Mesenchymal stem cell (in vitro differentiated cells and primary cell): ENCODE data around the gene VIPR2.

Experiments
- DNase-seq: peaks from one replicate; pipeline ENCODE4 v3.0.0-alpha.2; 2013
- H2AFZ ChIP-seq: one replicate; pipeline ENCODE4 v1.6.1; 2013; ENCODE audit warnings: low read depth, mild to moderate bottlenecking, control low read depth, inconsistent platforms, low read length, moderate library complexity
- H2AK5ac ChIP-seq: 2 replicates; pipeline ENCODE4 v1.6.1; 2013; ENCODE audit warnings: low read length, moderate library complexity, mild to moderate bottlenecking, inconsistent platforms; ENCODE audit not compliant: severe bottlenecking
- H2BK120ac ChIP-seq: one replicate; pipeline ENCODE4 v1.6.1; 2013; ENCODE audit warnings: low read depth, mild to moderate bottlenecking, inconsistent platforms, low read length, moderate library complexity
- H2BK12ac ChIP-seq, 2 experiments: one replicate each; pipeline ENCODE4 v1.6.1; 2013; ENCODE audit warnings: inconsistent platforms in 2 of 2, low read length in 2 of 2, mild to moderate bottlenecking in 2 of 2, moderate library complexity in 2 of 2, control low read depth in 1 of 2
- H2BK15ac ChIP-seq: one replicate; pipeline ENCODE4 v1.6.1; 2013; ENCODE audit warnings: mild to moderate bottlenecking, low read depth, inconsistent platforms; ENCODE audit not compliant: poor library complexity, severe bottlenecking
- H2BK5ac ChIP-seq: 2 replicates; pipeline ENCODE4 v1.6.1; 2013; ENCODE audit warnings: low read depth, mild to moderate bottlenecking, low read length, control low read depth, inconsistent platforms; ENCODE audit not compliant: poor library complexity, severe bottlenecking
- H3K14ac ChIP-seq, 2 experiments: one replicate each; pipeline ENCODE4 v1.6.1; 2013; ENCODE audit warnings: inconsistent platforms in 2 of 2, low read length in 2 of 2, control low read depth in 1 of 2, mild to moderate bottlenecking in 1 of 2, moderate library complexity in 1 of 2
- H3K18ac ChIP-seq, 2 experiments: one replicate each; pipeline ENCODE4 v1.6.1; 2013; ENCODE audit warnings: inconsistent platforms in 2 of 2, low read length in 2 of 2, control low read depth in 1 of 2, low read depth in 1 of 2, mild to moderate bottlenecking in 1 of 2
- H3K23ac ChIP-seq, 2 experiments: one replicate each; pipeline ENCODE4 v1.6.1; 2013; ENCODE audit warnings: inconsistent platforms in 2 of 2, low read length in 2 of 2, mild to moderate bottlenecking in 2 of 2, moderate library complexity in 2 of 2, control low read depth in 1 of 2
- H3K27ac ChIP-seq: 2 replicates; pipeline ENCODE4 v1.5.1; 2013; ENCODE audit warnings: mild to moderate bottlenecking, moderate library complexity, low read length, control low read depth, inconsistent platforms; ENCODE audit not compliant: poor library complexity, severe bottlenecking
- H3K27me3 ChIP-seq, 2 experiments: 2 replicates each; pipeline versions ENCODE4 v1.6.1 to v1.7.0; 2013; ENCODE audit warnings: low read length in 2 of 2, mild to moderate bottlenecking in 2 of 2, moderate library complexity in 2 of 2, control low read depth in 1 of 2, inconsistent platforms in 1 of 2; ENCODE audit not compliant: control insufficient read depth in 1 of 2, insufficient read depth in 1 of 2
- H3K36me3 ChIP-seq, 2 experiments: 2 replicates each; pipeline versions ENCODE4 v1.6.1 to v1.7.0; 2013; ENCODE audit warnings: low read length in 2 of 2, control low read depth in 1 of 2, inconsistent platforms in 1 of 2, low read depth in 1 of 2, mild to moderate bottlenecking in 1 of 2; ENCODE audit not compliant: insufficient read depth in 2 of 2, control insufficient read depth in 1 of 2
- H3K4ac ChIP-seq, 2 experiments: one replicate each; pipeline ENCODE4 v1.6.1; 2013; ENCODE audit warnings: inconsistent platforms in 2 of 2, low read length in 2 of 2, mild to moderate bottlenecking in 2 of 2, moderate library complexity in 2 of 2, control low read depth in 1 of 2, low read depth in 1 of 2
- H3K4me1 ChIP-seq: 2 replicates; pipeline ENCODE4 v1.6.1; 2013; ENCODE audit warnings: low read depth, low read length, control low read depth; ENCODE audit not compliant: control insufficient read depth, insufficient read depth
- H3K4me2 ChIP-seq: 2 replicates; pipeline ENCODE4 v1.6.1; 2013; ENCODE audit warnings: low read length, mild to moderate bottlenecking, inconsistent platforms; ENCODE audit not compliant: poor library complexity, severe bottlenecking
- H3K4me3 ChIP-seq, 2 experiments: 2 replicates each; pipeline versions ENCODE4 v1.5.1 to v1.7.0; 2013; ENCODE audit warnings: low read length in 2 of 2, mild to moderate bottlenecking in 2 of 2, control low read depth in 1 of 2, low read depth in 1 of 2; ENCODE audit not compliant: insufficient read depth in 1 of 2
- H3K79me1 ChIP-seq: replicated peaks from 2 replicates; pipeline ENCODE4 v1.6.1; 2013; ENCODE audit warnings: mild to moderate bottlenecking, control low read depth, low read length, inconsistent platforms; ENCODE audit not compliant: poor library complexity, severe bottlenecking
- H3K9ac ChIP-seq: 2 replicates; pipeline ENCODE4 v1.7.0; 2013; ENCODE audit warnings: mild to moderate bottlenecking, low read length, moderate library complexity
- H3K9me3 ChIP-seq: 2 replicates; pipeline ENCODE4 v1.7.0; 2013; ENCODE audit warnings: mild to moderate bottlenecking, low read length; ENCODE audit not compliant: control insufficient read depth
- H4K8ac ChIP-seq: one replicate; pipeline ENCODE4 v1.6.1; 2013; ENCODE audit warnings: inconsistent platforms, mild to moderate bottlenecking, low read length, moderate library complexity
- H4K91ac ChIP-seq: one replicate; pipeline ENCODE4 v1.6.1; 2013; ENCODE audit warnings: mild to moderate bottlenecking, low read length, inconsistent platforms
- WGBS: methylation state at CpG from one replicate; pipeline ENCODE4 v1.1.7; 2013; ENCODE audit warnings: mixed read lengths; 5-methylcytosine and 5-hydroxymethylcytosine counted together

Gene VIPR2

DNA sequence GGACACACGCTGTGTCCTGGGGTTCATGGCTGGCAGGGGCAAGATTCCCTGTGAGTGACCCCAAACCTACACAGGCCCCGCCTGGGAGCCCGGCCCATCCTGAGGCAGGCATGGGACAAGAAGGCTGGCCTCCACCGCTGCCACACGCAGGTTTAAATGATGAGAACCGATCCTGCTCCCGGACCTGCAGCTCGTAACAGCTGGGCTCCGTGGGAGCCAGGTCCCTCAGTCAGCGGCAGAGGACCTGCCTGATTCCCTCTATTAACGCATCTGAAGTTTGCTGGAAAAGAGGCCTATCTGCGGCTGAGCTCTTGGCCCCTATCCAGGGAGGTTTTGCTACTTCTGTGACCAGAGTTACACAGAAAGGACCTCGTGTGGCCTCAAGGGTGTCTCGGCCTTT lies 112.3 kb downstream of the VIPR2 start:
- no peak for DNase-seq
- H3K18ac ChIP-seq = no peak overlapping the region
- H2BK120ac ChIP-seq = no peak overlapping the region
- H3K27me3 ChIP-seq = peaks cover 0 to 46% of the 10 kb centered on the region in 2 experiments
- H3K4me1 ChIP-seq = peaks cover 46% of the 10 kb centered on the region
- H3K9me3 ChIP-seq = no peaks in the 10 kb centered on the region
- H2BK15ac ChIP-seq = no peak overlapping the region
- H3K79me1 ChIP-seq = no peaks in the 10 kb centered on the region
- no peak overlapping the region for H2BK12ac ChIP-seq
- H3K4ac ChIP-seq = no peak overlapping the region
- 89% methylated on average over 14 of the region's 14 CpGs for WGBS
- H3K23ac ChIP-seq = no peak overlapping the region
- H3K4me3 ChIP-seq = no peak overlapping the region
- H3K27ac ChIP-seq = no peak overlapping the region
- H3K4me2 ChIP-seq = no peak overlapping the region
- peaks cover 0 to 5% of the 10 kb centered on the region in 2 experiments for H3K36me3 ChIP-seq
- no peak overlapping the region for H2AFZ ChIP-seq
- no peak overlapping the region for H3K14ac ChIP-seq
- H3K9ac ChIP-seq = no peak overlapping the region
- no peak overlapping the region for H2AK5ac ChIP-seq
- H2BK5ac ChIP-seq = no peak overlapping the region
- no peak overlapping the region for H4K91ac ChIP-seq
- H4K8ac ChIP-seq = no peak overlapping the region

DNA sequence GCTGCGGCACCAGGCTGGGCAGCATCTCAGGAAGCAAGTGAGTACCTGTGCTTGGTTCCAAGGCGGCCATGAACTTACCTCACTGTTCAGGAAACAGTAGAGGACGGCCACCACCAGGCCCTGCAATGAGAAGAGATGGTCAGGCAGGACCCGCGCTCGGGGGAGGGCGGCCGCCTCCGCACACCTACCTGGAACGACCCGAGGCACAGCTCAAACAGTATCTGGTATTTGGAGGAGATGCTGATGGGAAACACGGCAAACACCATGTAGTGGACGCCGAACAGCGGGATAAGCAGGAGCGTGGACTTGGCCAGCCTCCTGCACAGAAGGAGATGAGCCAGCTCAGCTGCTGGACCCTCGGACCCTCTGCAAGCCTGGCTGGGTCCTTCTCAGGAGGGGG lies 112.9 kb downstream of the VIPR2 start:
- H3K27ac ChIP-seq = no peak overlapping the region
- no peak overlapping the region for H2BK12ac ChIP-seq
- H3K14ac ChIP-seq = no peak overlapping the region
- H3K27me3 ChIP-seq = peaks cover 0 to 52% of the 10 kb centered on the region in 2 experiments
- DNase-seq = no peak
- peaks cover 0 to 5% of the 10 kb centered on the region in 2 experiments for H3K36me3 ChIP-seq
- H4K91ac ChIP-seq = no peak overlapping the region
- no peak overlapping the region for H4K8ac ChIP-seq
- no peak overlapping the region for H3K4ac ChIP-seq
- no peak overlapping the region for H2BK5ac ChIP-seq
- no peak overlapping the region for H2BK120ac ChIP-seq
- H3K9me3 ChIP-seq = no peaks in the 10 kb centered on the region
- peaks cover 47% of the 10 kb centered on the region for H3K4me1 ChIP-seq
- no peak overlapping the region for H2AK5ac ChIP-seq
- no peak overlapping the region for H2BK15ac ChIP-seq
- no peaks in the 10 kb centered on the region for H3K79me1 ChIP-seq
- no peak overlapping the region for H3K18ac ChIP-seq
- no peak overlapping the region for H2AFZ ChIP-seq
- WGBS = 96% methylated on average over 17 of the region's 17 CpGs
- no peak overlapping the region for H3K23ac ChIP-seq
- H3K9ac ChIP-seq = no peak overlapping the region
- H3K4me3 ChIP-seq = no peak overlapping the region
- H3K4me2 ChIP-seq = no peak overlapping the region

DNA sequence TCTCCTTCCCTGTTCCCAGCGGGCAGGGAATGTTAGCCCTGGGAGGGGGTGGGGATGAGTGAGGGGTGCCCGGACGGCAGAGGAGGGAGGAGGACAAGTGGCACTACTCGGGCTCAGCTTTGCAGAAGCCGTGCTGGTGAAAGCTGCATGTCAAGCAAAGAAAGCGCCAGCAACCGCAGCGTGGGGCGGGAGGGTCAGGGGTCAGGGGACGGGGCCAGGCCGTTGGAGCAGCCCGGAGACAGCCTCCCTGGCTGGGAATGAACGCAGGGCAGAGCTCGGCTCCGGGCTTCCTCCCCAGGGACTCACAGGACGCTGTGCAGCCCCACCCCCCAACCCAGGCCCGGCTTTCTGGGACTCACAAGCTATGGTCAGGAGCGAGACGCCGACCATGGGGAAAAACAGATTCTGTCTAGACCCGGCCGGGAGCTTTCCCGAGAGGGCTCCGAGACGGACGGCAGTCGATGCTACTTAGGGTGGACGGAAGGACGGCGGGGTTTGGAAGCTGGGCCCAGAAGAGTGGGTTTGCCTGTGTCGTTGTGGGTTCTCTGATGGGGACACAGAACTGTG lies 113.4 kb downstream of the VIPR2 start:
- Histone ChIP-seq H4K91ac (no peak overlapping the region), H2AFZ (no peak overlapping the region), H3K14ac (no peak overlapping the region), H3K9ac (peak overlapping the region; percentile 49), H2BK120ac (no peak overlapping the region), H3K18ac (no peak overlapping the region), H3K4me2 (peak overlapping the region; percentile 89), H3K27ac (no peak overlapping the region), H2BK5ac (no peak overlapping the region), H2AK5ac (no peak overlapping the region), H2BK12ac (no peak overlapping the region), H3K4me3 (peak overlapping the region; percentile 63 to 70), H3K23ac (no peak overlapping the region), H4K8ac (no peak overlapping the region), H3K36me3 (peaks cover 0 to 5% of the 10 kb centered on the region in 2 experiments), H3K4me1 (peaks cover 51% of the 10 kb centered on the region), H3K79me1 (no peaks in the 10 kb centered on the region), H3K4ac (no peak overlapping the region), H2BK15ac (no peak overlapping the region), H3K9me3 (no peaks in the 10 kb centered on the region), H3K27me3 (peaks cover 0 to 58% of the 10 kb centered on the region in 2 experiments)
- WGBS = 27% methylated on average over 31 of the region's 31 CpGs
- DNase-seq = no peak

DNA sequence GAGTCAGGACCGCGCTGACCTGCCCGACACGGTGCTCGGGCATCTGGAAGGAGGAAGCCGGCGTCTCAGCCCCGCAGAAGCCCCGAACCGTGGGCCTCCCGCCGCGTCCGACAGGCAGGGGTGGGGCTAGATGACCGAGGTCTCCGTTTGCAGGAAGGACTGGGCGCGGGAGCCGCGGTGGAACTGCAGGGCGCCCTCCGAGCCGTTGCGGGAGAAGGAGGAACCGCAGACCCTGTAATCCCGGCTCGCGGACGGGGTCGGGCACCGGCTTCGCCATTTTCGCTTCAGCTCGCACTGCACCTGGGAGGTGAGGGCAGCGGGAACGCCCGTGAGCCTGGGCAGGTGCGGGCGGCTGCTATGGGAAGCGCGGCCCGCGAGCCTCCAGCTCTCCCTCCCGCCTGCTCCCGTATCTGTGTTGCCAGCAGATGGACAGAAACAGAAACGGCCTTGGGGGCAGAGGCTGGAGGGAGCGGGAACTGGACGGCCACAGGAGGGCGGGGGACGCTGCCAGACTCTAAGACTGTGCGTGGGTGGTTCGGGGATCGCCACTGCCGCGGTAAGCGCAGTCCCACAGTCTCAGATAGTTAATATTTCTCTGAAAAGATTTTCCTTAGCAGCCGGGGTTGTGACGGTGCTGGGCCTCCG lies 114.1 kb downstream of the VIPR2 start:
- 4% methylated on average over 50 of the region's 59 CpGs for WGBS

More for the DNA sequence above, 114.1 kb downstream of the VIPR2 start:
- H2BK12ac ChIP-seq = no peak overlapping the region
- no peak overlapping the region for H3K4ac ChIP-seq
- no peaks in the 10 kb centered on the region for H3K9me3 ChIP-seq
- DNase-seq = peak; percentile 38
- no peak overlapping the region for H2AK5ac ChIP-seq
- peaks cover 0 to 62% of the 10 kb centered on the region in 2 experiments for H3K27me3 ChIP-seq
- no peak overlapping the region for H4K91ac ChIP-seq
- no peak overlapping the region for H4K8ac ChIP-seq
- peak overlapping the region; percentile 63 to 70 for H3K4me3 ChIP-seq
- H3K27ac ChIP-seq = no peak overlapping the region
- no peak overlapping the region for H2BK120ac ChIP-seq
- peaks cover 0 to 5% of the 10 kb centered on the region in 2 experiments for H3K36me3 ChIP-seq
- peak overlapping the region; percentile 29 for H2AFZ ChIP-seq
- no peak overlapping the region for H3K23ac ChIP-seq
- no peak overlapping the region for H2BK15ac ChIP-seq
- no peak overlapping the region for H3K14ac ChIP-seq
- peak overlapping the region; percentile 89 for H3K4me2 ChIP-seq
- no peak overlapping the region for H2BK5ac ChIP-seq
- H3K79me1 ChIP-seq = no peaks in the 10 kb centered on the region
- H3K4me1 ChIP-seq = peaks cover 54% of the 10 kb centered on the region
- no peak overlapping the region for H3K18ac ChIP-seq
- H3K9ac ChIP-seq = peak overlapping the region; percentile 49
